ENCODE results near the gene ZNF747.

The ZNF747 gene

GRCh38 chr16:30519120-30520049 is 15.3 kb downstream of the ZNF747 start:
- Histone ChIP-seq H3K9me3 (ENCODE audit: control insufficient read depth, insufficient read depth, low read length) (no peaks in the 10 kb centered on the region), H3K4me1 (ENCODE audit: control insufficient read depth, insufficient read depth, low read length) (no peaks in the 10 kb centered on the region), H3K36me3 (ENCODE audit: control insufficient read depth, insufficient read depth, low read length) (no peaks in the 10 kb centered on the region), H3K27me3 (ENCODE audit: control insufficient read depth, insufficient read depth, low read length) (no peaks in the 10 kb centered on the region), H3K9ac (ENCODE audit: low read depth, low read length) (no peak overlapping the region), H3K4me3 (ENCODE audit: low read depth, low read length) (no peak overlapping the region)

DNA sequence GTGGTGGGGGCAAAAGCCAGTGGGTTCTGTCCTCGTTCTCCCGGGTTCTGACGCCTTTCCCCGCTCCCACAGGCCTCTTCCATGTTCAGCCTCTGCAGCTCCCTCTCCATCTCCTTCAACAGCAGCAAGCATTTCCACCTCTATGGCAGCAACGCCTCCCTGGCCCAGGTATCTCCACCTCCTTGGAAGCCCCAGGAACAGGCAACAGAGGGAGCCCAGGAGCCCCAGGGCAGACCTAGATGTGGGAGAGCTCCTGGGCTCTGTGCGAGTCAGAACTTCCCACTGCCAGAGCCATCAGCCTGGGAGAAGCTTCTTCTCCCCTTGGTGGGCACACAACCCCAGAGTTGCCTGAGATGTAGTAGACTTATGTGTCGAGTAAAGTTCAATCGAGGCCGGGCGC is 16.1 kb downstream of the ZNF747 start:
- no peaks in the 10 kb centered on the region for H3K9me3 ChIP-seq (ENCODE audit: control insufficient read depth, insufficient read depth, low read length)
- no peaks in the 10 kb centered on the region for H3K27me3 ChIP-seq (ENCODE audit: control insufficient read depth, insufficient read depth, low read length)
- H3K4me3 ChIP-seq (ENCODE audit: low read depth, low read length), result no peak overlapping the region
- no peaks in the 10 kb centered on the region for H3K4me1 ChIP-seq (ENCODE audit: control insufficient read depth, insufficient read depth, low read length)
- H3K36me3 ChIP-seq (ENCODE audit: control insufficient read depth, insufficient read depth, low read length), result no peaks in the 10 kb centered on the region
- no peak overlapping the region for H3K9ac ChIP-seq (ENCODE audit: low read depth, low read length)

DNA sequence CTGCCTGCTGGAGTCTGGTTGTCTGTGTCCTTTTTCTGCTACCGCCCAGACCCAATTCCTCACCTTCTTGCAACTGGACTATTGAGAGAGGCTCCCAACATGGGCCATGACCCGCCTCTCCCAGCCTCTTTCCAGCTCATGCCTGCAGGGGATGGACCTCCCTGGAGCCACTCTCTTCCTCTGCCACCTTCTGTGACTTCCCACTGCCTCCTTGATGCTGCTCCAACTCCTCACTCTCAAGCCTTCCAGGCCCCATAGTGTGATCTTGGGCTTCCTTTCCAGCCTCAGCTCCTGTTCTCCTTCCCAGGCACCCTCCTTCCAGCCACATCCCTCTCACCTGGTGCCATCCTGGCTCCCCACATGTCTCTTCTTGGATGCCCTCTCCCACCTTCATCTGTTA is 19.4 kb downstream of the ZNF747 start:
- H3K4me1 ChIP-seq (ENCODE audit: control insufficient read depth, insufficient read depth, low read length), result no peaks in the 10 kb centered on the region
- no peaks in the 10 kb centered on the region for H3K36me3 ChIP-seq (ENCODE audit: control insufficient read depth, insufficient read depth, low read length)
- H3K9ac ChIP-seq (ENCODE audit: low read depth, low read length), result no peak overlapping the region
- H3K4me3 ChIP-seq (ENCODE audit: low read depth, low read length), result no peak overlapping the region
- H3K27me3 ChIP-seq (ENCODE audit: control insufficient read depth, insufficient read depth, low read length), result no peaks in the 10 kb centered on the region
- H3K9me3 ChIP-seq (ENCODE audit: control insufficient read depth, insufficient read depth, low read length), result no peaks in the 10 kb centered on the region

- Histone ChIP-seq H3K36me3 (ENCODE audit: control insufficient read depth, insufficient read depth, low read length) (no peaks in the 10 kb centered on the region), H3K9ac (ENCODE audit: low read depth, low read length) (no peak overlapping the region), H3K27me3 (ENCODE audit: control insufficient read depth, insufficient read depth, low read length) (no peaks in the 10 kb centered on the region), H3K4me3 (ENCODE audit: low read depth, low read length) (no peak overlapping the region), H3K9me3 (ENCODE audit: control insufficient read depth, insufficient read depth, low read length) (no peaks in the 10 kb centered on the region), H3K4me1 (ENCODE audit: control insufficient read depth, insufficient read depth, low read length) (no peaks in the 10 kb centered on the region)
Measured at GRCh38 chr16:30511509-30511908, 23.1 kb downstream of the ZNF747 start.

- no peaks in the 10 kb centered on the region for H3K27me3 ChIP-seq (ENCODE audit: control insufficient read depth, insufficient read depth, low read length)
- no peaks in the 10 kb centered on the region for H3K9me3 ChIP-seq (ENCODE audit: control insufficient read depth, insufficient read depth, low read length)
- H3K4me3 ChIP-seq (ENCODE audit: low read depth, low read length), result no peak overlapping the region
- H3K4me1 ChIP-seq (ENCODE audit: control insufficient read depth, insufficient read depth, low read length), result no peaks in the 10 kb centered on the region
- no peak overlapping the region for H3K9ac ChIP-seq (ENCODE audit: low read depth, low read length)
- no peaks in the 10 kb centered on the region for H3K36me3 ChIP-seq (ENCODE audit: control insufficient read depth, insufficient read depth, low read length)
Measured at GRCh38 chr16:30510376-30510938, 24.2 kb downstream of the ZNF747 start.

- no peaks in the 10 kb centered on the region for H3K4me1 ChIP-seq (ENCODE audit: control insufficient read depth, insufficient read depth, low read length)
- no peaks in the 10 kb centered on the region for H3K36me3 ChIP-seq (ENCODE audit: control insufficient read depth, insufficient read depth, low read length)
- no peak overlapping the region for H3K4me3 ChIP-seq (ENCODE audit: low read depth, low read length)
- no peaks in the 10 kb centered on the region for H3K9me3 ChIP-seq (ENCODE audit: control insufficient read depth, insufficient read depth, low read length)
- no peak overlapping the region for H3K9ac ChIP-seq (ENCODE audit: low read depth, low read length)
- no peaks in the 10 kb centered on the region for H3K27me3 ChIP-seq (ENCODE audit: control insufficient read depth, insufficient read depth, low read length)
Measured at GRCh38 chr16:30509081-30509765, 25.4 kb downstream of the ZNF747 start.

- no peaks in the 10 kb centered on the region for H3K36me3 ChIP-seq (ENCODE audit: control insufficient read depth, insufficient read depth, low read length)
- no peaks in the 10 kb centered on the region for H3K4me1 ChIP-seq (ENCODE audit: control insufficient read depth, insufficient read depth, low read length)
- no peak overlapping the region for H3K4me3 ChIP-seq (ENCODE audit: low read depth, low read length)
- H3K9me3 ChIP-seq (ENCODE audit: control insufficient read depth, insufficient read depth, low read length), result no peaks in the 10 kb centered on the region
- H3K9ac ChIP-seq (ENCODE audit: low read depth, low read length), result no peak overlapping the region
- no peaks in the 10 kb centered on the region for H3K27me3 ChIP-seq (ENCODE audit: control insufficient read depth, insufficient read depth, low read length)
Measured at GRCh38 chr16:30503403-30504296, 31.0 kb downstream of the ZNF747 start.

DNA sequence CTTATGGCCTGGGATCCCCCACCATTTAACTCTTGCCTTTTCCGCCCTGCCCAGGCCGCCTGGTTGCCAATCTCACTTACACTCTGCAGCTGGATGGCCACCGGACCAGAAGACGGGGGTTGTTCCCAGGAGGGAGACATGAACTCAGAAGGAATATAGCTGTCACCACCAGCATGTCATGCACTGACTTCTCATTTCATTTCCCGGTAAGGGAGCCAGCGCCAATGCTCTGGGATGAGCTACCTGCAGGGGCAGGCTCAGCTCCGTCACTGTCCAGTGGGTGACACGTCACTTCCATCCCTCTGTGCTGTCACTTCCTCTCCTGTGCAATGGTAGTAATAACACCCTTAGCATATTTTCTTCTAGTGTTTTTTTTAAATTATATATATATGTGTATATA is 35.4 kb downstream of the ZNF747 start:
- H3K36me3 ChIP-seq (ENCODE audit: control insufficient read depth, insufficient read depth, low read length), result no peaks in the 10 kb centered on the region
- no peaks in the 10 kb centered on the region for H3K27me3 ChIP-seq (ENCODE audit: control insufficient read depth, insufficient read depth, low read length)
- no peak overlapping the region for H3K4me3 ChIP-seq (ENCODE audit: low read depth, low read length)
- no peaks in the 10 kb centered on the region for H3K9me3 ChIP-seq (ENCODE audit: control insufficient read depth, insufficient read depth, low read length)
- H3K4me1 ChIP-seq (ENCODE audit: control insufficient read depth, insufficient read depth, low read length), result no peaks in the 10 kb centered on the region
- H3K9ac ChIP-seq (ENCODE audit: low read depth, low read length), result no peak overlapping the region

DNA sequence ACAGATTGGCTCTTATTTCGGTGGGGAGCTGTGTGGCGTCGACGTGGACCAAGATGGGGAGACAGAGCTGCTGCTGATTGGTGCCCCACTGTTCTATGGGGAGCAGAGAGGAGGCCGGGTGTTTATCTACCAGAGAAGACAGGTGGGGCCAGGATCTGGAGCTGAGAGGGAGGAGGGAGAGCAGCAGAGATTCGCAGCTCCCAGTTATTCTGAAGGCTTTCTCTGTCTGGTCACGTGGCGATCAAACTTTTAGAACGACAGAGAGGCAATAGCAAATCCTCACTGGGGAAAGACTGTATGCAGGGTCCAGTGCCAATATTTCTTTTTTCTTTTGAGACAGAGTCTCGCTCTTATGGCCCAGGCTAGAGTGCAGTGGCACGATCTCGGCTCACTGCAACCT is 39.9 kb downstream of the ZNF747 start:
- H3K36me3 ChIP-seq (ENCODE audit: control insufficient read depth, insufficient read depth, low read length), result no peaks in the 10 kb centered on the region
- no peaks in the 10 kb centered on the region for H3K27me3 ChIP-seq (ENCODE audit: control insufficient read depth, insufficient read depth, low read length)
- no peak overlapping the region for H3K4me3 ChIP-seq (ENCODE audit: low read depth, low read length)
- no peaks in the 10 kb centered on the region for H3K9me3 ChIP-seq (ENCODE audit: control insufficient read depth, insufficient read depth, low read length)
- H3K4me1 ChIP-seq (ENCODE audit: control insufficient read depth, insufficient read depth, low read length), result no peaks in the 10 kb centered on the region
- H3K9ac ChIP-seq (ENCODE audit: low read depth, low read length), result no peak overlapping the region

GRCh38 chr16:30493941-30494488 is 40.6 kb downstream of the ZNF747 start:
- Histone ChIP-seq H3K4me3 (ENCODE audit: low read depth, low read length) (no peak overlapping the region), H3K9ac (ENCODE audit: low read depth, low read length) (no peak overlapping the region), H3K4me1 (ENCODE audit: control insufficient read depth, insufficient read depth, low read length) (no peaks in the 10 kb centered on the region), H3K36me3 (ENCODE audit: control insufficient read depth, insufficient read depth, low read length) (no peaks in the 10 kb centered on the region), H3K9me3 (ENCODE audit: control insufficient read depth, insufficient read depth, low read length) (no peaks in the 10 kb centered on the region), H3K27me3 (ENCODE audit: control insufficient read depth, insufficient read depth, low read length) (no peaks in the 10 kb centered on the region)

GRCh38 chr16:30491744-30492308 is 42.8 kb downstream of the ZNF747 start:
- no peak overlapping the region for H3K4me3 ChIP-seq (ENCODE audit: low read depth, low read length)
- H3K4me1 ChIP-seq (ENCODE audit: control insufficient read depth, insufficient read depth, low read length), result peaks cover 2% of the 10 kb centered on the region
- no peaks in the 10 kb centered on the region for H3K9me3 ChIP-seq (ENCODE audit: control insufficient read depth, insufficient read depth, low read length)
- no peak overlapping the region for H3K9ac ChIP-seq (ENCODE audit: low read depth, low read length)
- H3K27me3 ChIP-seq (ENCODE audit: control insufficient read depth, insufficient read depth, low read length), result no peaks in the 10 kb centered on the region
- no peaks in the 10 kb centered on the region for H3K36me3 ChIP-seq (ENCODE audit: control insufficient read depth, insufficient read depth, low read length)
